GM18507 (cell line): Measurements from ENCODE around the gene MTMR12.
A peak's percentile ranks its signal among the peaks of the same experiment; 100 is the strongest.

Experiments used
- DNase-seq: peaks from one replicate; pipeline ENCODE4 v3.0.0; 2011; ENCODE audit warnings: low read depth; ENCODE audit not compliant: insufficient read length; ENCODE audit errors: extremely low spot score
- FAIRE-seq: peaks from 2 replicates; lab custom pipeline; 2011; peaks lifted over from hg19 to GRCh38; lab: Jason Lieb, UNC

MTMR12 gene, protein sequence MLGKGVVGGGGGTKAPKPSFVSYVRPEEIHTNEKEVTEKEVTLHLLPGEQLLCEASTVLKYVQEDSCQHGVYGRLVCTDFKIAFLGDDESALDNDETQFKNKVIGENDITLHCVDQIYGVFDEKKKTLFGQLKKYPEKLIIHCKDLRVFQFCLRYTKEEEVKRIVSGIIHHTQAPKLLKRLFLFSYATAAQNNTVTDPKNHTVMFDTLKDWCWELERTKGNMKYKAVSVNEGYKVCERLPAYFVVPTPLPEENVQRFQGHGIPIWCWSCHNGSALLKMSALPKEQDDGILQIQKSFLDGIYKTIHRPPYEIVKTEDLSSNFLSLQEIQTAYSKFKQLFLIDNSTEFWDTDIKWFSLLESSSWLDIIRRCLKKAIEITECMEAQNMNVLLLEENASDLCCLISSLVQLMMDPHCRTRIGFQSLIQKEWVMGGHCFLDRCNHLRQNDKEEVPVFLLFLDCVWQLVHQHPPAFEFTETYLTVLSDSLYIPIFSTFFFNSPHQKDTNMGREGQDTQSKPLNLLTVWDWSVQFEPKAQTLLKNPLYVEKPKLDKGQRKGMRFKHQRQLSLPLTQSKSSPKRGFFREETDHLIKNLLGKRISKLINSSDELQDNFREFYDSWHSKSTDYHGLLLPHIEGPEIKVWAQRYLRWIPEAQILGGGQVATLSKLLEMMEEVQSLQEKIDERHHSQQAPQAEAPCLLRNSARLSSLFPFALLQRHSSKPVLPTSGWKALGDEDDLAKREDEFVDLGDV

DNA sequence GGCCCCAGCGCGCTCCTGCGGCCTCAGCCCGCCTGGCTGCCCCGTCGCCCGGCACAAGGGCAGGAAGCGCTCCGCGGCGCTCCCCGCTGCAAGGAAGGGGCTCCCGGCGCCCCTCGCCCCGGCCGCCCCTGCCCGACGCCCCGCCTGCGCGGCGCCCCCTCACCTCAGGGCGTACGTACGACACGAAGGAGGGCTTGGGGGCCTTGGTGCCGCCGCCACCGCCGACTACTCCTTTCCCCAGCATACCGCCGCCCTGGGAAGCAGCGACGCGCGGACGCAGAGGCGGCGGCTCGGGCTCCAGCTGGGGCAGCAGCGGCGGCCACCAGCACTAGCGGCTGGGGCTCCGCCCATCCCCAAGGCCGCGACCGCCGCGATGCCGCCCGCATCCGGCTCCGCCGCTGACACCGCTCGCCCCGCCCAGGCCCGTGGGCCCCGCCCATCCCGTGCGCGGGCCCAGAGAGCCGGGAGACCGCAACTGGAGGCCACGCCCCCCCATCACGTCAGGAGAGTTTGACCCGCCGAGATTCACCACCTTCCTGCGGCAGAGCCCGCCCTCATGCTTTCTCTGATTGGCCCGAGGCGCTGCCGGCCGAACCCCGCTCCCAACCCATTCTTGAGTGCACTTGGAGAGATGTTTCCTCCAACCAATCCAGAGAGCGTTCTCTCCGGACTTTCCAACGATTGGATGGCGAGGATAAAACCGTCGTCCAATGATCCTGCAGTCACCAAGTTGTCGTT lies at the start of gene MTMR12:
Gene MTMR12, minus strand, starts transcription at position 345 of the 738 bp plus-strand sequence. Its CDS starts 101 bp downstream, at position 244.
- FAIRE-seq: peak; percentile 99

DNA sequence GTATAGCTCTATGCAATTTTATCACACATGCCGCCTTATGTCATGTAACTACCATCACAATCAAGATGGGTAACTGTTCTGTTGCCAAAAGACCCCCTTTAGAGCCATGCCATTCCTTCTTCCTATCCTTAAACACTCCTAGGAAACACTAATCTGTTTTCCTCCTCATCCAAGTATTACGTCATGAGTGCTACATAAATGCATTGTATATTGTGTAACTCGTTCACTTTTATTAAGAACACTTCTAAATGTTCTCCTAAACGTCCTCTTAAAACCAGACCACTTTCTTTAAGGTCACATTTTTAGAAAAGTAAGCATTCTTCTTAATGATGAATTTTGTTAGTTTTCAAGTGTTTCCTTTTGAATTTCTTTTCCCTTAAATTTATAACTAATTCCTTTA lies 49.8 kb upstream of the MTMR12 start:
- FAIRE-seq (no peak), DNase-seq (no peak)

More for the DNA sequence above, at the start of gene MTMR12:
- DNase-seq: peak; percentile 95

DNA sequence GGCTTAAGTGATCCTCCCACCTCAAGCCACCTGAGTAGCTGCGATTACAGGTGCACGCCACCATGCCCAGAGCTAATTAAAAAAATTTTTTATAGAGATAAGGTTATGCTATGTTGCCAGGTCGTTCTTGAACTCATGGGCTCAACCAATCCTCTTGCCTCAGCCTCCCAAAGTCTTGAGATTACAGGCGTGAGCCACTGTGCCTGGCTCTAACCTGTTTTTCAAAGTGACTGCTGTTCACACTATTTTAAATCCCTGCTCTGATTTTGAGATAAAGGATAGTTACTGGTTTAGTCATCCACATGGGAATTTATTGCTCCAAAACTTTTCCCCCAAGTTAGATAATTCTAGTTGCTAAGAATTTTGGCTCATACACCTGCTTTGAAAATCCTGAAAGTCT lies 48.2 kb upstream of the MTMR12 start:
- FAIRE-seq (no peak), DNase-seq (no peak)

DNA sequence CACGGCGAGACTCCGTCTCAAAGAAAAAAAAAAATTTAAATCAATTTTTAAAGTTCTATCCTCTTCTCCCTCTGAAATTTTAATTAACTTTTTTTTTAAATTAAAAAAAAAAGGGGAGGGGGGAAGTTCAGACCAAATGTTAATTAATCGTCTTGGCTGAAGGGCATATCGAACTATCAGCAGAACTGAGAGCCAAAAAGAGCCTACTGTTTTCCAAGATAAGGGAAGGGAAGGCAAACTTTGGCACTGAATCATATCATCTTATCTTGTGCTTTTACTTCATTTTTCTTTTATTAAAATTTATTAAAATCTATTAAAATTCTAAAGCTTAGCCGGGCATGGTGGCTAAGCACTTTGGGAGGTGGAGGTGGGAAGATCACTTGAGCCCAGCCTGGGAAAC lies 45.9 kb upstream of the MTMR12 start:
- DNase-seq: no peak
- FAIRE-seq: no peak

DNA sequence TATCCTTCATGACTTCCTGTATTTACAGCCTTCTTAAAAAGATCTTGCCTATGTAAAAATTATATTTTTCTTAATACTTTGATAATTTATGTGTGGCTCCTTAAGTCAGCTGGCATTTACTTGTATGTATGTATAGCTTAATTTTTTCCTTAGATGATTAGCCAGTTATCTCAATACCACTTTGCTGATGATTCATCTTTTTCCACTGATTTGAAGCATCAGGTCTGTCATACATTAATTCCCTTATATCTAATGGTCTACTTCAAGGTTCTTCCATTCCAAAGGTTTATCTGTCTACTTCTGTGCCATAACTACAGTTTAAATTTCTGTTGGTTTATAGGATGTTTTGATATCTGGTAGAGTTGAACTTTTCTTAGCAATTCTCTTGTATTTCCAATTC lies 44.9 kb upstream of the MTMR12 start:
- FAIRE-seq (no peak), DNase-seq (no peak)

DNA sequence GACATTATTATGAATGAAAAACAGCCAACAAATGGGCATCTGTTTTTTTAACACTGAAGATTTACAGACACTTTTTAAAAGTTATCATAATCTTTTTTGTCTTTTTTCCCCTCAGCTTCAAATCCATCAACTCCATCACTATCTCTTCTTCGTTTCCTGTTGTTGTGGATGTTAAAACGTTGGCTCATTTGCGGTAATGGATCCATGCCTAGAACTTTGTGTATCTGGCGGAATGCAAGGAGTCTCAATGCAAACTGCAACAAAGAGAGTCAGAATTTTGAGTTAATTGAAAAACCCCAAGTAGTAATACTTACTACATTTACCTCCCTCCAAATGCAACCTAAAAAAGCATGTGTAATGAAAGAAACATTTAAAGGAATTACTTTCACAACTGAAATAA lies 42.9 kb upstream of the MTMR12 start:
- DNase-seq (no peak), FAIRE-seq (no peak)

DNA sequence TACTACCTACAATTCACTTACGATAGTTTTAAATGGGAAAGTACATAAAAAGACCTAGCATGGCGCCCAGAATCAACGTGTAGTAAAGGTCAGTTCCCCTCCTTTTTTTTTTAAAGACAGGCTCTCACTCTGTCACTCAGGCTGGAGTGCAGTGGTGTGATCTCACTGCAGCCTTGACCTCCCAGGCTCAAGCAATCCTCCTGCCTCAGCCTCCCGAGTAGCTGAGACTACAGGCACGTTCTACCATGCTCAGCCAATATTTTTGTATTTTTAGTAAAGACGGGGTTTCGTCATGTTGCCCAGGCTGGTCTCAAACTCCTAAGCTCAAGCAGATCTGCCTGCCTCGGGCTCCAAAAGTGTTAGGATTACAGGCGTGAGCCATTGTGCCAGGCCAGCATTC lies 40.7 kb upstream of the MTMR12 start:
- FAIRE-seq (no peak), DNase-seq (no peak)

DNA sequence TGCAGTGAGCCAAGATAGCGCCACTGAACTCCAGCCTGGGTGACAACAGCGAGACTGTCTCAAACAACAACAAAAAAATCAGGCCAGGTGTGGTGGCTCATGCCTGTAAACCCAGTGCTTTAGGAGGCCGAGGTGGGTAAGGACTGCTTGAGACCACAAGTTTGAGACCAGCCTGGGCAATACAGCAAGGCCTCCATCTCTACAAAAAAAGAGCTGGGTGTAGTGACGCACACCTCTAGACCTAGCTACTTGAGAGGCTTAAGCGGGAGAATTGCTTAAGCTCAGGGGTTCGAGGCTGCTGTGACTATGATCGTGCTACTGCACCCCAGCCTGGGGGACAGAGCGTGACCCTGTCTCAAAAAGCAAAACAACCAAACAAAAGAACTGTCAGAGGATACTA lies 39.9 kb upstream of the MTMR12 start:
- FAIRE-seq (no peak), DNase-seq (no peak)

DNA sequence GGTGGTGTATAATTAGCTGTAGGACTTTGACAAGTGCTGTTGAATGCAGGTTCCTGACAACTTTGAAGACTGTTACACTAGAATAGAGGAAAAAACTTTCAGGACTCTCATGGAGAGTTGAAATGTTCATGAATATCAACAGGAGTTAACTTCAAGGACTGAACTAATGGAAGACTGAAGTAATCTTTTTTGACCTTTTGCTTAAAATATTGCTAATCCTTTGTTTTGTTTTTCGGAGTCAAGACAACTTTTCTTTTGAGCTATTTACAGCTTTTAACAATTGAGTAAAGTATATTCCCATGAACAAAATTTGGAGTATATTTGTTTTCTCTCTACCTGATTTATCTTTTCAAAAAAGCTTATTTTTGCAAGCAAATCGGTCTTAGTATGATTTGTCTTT lies 34.1 kb upstream of the MTMR12 start:
- DNase-seq: no peak
- FAIRE-seq: no peak

DNA sequence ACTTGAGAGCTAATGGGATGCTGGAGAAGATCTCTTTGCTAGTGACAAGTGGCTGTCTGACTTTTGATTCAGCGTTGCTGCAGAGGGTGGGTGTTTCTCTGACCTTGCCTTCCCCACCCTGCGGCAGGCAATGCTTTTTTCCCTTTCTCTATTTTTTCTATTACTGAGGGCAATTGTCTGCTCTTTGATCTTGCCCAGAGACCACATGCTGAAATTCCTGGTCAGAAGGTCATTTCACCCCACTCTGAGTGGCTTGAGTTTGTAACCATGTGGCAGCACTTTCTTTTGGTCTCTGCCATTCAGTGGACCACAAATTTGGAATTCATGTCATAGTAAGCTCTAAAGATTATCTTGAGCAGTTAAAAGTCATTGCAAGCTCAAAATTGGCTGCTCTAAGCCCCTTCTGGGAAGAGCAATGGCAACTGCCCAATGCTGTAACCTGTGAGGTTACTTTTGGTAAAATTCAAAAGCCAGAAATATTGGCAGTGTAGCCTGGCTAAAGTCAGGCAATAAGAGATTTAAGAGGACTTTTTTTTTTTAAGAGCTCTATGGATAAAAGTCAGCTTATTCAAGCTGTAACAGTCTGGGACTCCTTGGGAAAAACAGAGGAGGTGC lies 30.4 kb upstream of the MTMR12 start:
- no peak for FAIRE-seq
- no peak for DNase-seq

DNA sequence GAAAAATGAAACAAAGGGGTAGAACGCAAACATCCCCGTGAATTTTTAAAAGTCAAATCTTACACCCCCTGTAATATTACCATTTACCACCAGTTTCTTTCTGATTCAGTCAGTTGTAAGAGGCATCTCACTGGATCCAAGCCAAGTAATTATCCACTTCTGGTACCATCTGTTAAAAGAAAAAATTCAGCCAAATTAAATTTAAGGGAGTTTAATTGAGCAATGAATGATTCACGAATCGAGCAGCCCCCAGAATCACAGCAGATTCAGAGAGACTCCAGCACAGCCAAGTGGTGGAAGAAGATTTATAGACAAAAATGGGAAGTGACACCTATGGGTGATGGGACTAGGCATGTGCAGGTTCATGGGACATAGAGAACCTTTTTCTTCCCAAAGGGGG lies 29.9 kb upstream of the MTMR12 start:
- FAIRE-seq: no peak

DNA sequence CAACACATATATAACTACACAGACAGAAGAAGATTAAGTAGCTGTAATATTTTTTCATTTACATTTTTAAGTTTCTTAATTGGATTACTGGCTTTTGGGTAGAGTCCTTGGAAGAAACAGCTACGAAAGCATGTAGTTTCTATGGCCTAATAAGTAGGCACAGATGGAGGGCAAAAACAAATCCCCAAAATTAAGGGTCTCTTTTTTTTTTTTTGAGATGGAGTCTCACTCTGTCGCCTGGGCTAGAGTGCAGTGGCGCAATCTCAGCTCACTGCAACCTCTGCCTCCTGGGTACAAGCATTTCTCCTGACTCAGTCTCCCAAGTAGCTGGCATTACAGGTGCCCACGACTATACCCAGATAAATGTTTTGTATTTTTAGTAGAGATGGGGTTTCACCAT lies 27.1 kb upstream of the MTMR12 start:
- FAIRE-seq: no peak
- no peak for DNase-seq

More for the DNA sequence above, 29.9 kb upstream of the MTMR12 start:
- no peak for DNase-seq

DNA sequence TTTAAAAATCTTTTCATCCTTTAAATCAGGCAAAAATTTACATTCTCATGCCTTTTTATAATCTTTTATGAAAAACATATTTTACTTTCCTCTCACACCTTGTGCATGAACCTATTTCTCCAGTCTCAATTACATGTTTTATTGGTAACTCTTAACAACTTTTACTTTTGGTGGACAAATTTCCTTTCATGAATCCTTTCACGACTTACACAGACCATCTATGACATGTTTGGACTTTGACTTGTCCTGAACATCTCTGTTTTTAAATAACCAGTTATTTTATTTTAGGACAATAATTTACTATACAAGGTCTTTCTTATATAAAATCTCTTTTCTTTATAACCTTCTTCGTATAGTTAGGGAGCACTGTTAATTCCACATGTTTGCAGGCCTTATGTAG lies 26.5 kb upstream of the MTMR12 start:
- DNase-seq (no peak), FAIRE-seq (no peak)

DNA sequence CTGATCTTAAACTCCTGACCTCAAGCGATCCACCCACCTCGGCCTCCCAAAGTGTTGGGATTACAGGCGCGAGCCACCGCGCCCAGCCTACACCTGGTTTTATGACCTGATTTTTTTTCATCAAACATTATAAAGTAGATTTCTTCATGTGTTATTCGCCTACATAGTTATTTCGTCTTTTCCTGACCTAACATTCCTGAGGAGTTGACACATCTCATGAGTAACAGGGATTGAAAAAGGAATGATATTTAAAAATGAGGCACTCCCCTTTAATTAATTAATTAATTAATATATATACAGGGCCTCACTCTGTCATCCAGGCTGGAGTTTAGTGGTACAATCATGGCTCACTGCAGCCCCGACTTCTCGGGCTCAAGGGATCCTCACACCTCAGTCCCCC lies 20.2 kb upstream of the MTMR12 start:
- no peak for FAIRE-seq
- DNase-seq: no peak

DNA sequence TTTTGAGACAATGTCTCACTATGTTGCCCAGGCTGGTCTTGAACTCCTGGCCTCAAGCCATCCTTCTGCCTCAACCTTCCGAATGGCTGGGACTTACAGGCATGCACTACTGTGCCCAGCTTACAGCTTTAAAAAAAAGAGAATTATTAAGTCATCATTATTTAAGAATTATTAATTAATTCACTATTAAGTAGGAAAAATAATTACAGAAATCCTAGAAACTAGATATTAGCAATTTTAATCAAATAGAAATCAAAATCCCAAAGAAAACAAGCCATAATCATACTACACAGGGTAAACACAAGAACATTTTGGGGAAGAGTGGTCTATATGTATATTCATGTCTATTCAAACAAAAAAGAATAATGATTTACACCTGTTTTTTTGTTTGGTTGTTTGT lies 19.6 kb upstream of the MTMR12 start:
- no peak for DNase-seq
- no peak for FAIRE-seq

DNA sequence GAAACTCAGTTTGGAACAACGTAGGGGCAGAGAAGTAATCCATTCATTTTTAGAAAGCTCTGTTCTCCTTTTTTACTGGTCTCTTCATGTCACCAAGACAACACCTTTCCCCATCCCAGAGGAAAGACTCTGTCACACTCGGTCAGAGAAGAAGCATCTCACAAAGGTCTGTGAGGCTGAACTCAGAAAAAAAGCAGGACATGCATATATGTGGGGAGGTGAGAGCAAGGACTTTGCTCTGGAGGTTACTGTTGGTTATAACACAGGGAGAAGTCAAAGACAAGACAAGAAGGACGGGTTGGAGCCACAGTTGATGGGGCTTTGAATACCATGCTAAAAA lies 19.2 kb upstream of the MTMR12 start:
- no peak for FAIRE-seq

DNA sequence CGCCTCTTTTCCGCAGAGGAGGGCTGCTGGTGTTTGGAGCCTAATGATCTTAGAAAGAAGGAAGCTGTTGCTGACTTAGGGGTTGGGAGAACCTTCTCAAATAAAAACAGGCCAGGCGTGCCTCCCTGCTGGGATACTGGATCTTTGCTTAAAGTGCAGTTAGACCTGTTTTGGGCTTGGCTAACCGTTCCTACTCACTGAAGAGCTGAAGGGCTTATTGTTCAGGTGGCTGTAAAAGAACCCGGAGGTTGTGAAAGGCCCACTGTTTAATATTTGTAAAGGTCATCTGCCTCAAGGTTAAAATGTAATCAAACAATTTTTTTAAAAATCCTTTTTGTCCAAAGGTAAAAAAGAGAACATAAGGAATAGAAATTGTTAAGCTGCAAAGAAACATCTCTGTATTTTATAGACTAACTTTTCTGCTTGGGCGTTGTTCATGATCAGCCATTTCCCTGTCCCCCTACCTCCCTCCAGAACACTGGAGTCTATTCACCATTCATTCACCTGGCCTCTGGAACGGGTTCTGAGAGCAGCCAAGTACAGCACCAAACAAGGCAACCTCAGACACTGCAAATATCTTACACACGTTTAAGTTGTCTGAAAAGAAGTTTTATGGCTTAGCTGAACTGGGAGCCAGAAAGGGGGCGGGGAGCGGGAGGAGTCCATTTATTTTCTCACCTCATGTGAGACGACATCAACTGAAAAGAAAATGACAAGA lies 18.6 kb upstream of the MTMR12 start:
- DNase-seq: no peak
- no peak for FAIRE-seq

More for the DNA sequence above, 19.2 kb upstream of the MTMR12 start:
- DNase-seq: no peak

DNA sequence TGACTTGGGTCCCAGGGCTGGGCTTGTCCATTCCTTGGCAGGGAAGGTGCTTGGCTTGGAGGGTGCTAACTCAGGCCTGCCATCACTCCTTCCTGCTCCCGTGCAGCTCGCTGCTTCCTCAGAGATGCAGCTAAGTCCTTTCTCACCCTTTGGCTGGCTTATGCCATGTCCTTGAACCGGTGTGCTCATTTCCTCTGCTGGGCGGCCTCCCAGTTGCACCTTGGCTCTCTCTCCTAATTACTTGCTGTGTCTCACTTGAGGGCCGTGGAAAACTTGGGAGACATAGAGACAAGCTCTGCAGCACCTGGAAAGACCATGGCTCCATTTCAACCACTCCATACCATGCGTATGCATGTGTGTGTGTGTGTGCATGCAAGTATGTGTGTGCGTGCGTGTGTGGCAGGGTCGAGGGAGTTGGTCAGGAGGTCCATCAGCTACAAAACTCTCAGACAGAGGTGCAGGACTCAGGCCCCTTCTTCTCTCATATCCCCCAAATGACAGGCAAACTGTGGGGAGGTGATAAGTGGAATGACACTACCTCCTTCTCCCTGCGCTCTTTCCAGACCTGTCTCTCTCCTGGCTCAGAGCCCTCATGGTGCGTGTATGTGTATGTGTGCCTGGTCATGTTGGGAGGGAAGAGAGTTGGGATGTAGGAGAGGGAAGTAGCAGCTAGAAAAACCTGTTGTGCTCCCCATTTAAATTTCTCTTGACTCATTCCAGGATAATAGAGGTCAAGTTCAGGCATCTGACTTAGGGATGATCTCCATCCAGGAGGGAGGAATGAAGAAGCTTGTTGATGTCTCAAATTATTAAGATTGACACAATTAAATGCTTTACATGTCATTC lies 17.6 kb upstream of the MTMR12 start:
- no peak for DNase-seq
- no peak for FAIRE-seq
